Right lobe of liver (tissue), 4 donors: ENCODE measurements around the gene PALMD.

Experiments used
- CTCF ChIP-seq, 4 donors: fragments of 200-600 bp in 3 of 4; fragments of 450-650 bp in 1 of 4; IDR thresholded peaks; one replicate each; pipeline versions ENCODE4 v1.5.1 to v1.8.0; 2016 to 2022; ENCODE audit warnings: antibody characterized with exemption in 4 of 4, mild to moderate bottlenecking in 2 of 4
- POLR2A ChIP-seq: fragments of 450-650 bp; IDR thresholded peaks from one replicate; pipeline ENCODE4 v1.6.1; 2017; ENCODE audit warnings: antibody characterized with exemption, mild to moderate bottlenecking
- donor health status: DM: no; HTN: no; CAD: no.
- donor health status: DM: no; HTN: no; CAD: no.
- donor health status: DM: no; HTN: yes; CAD: no.

- TF ChIP-seq POLR2A (no peak), CTCF (IDR thresholded peaks at IDR 0.05) (no peak)
Observed at GRCh38 chr1:99639945-99640344, 6.0 kb upstream of the PALMD start.
